HG03280 (cell line): ENCODE measurements around the gene TMEM38B.
A peak's percentile ranks its signal among the peaks of the same experiment; 100 is the strongest.

Source experiments
- ATAC-seq: cut with Tn5 transposase; IDR thresholded peaks from one replicate; pipeline ENCODE4 v1.9.1; 2021; ENCODE audit warnings: mild to moderate bottlenecking, moderate library complexity; ENCODE audit not compliant: unreplicated experiment

TMEM38B gene, protein sequence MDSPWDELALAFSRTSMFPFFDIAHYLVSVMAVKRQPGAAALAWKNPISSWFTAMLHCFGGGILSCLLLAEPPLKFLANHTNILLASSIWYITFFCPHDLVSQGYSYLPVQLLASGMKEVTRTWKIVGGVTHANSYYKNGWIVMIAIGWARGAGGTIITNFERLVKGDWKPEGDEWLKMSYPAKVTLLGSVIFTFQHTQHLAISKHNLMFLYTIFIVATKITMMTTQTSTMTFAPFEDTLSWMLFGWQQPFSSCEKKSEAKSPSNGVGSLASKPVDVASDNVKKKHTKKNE

DNA sequence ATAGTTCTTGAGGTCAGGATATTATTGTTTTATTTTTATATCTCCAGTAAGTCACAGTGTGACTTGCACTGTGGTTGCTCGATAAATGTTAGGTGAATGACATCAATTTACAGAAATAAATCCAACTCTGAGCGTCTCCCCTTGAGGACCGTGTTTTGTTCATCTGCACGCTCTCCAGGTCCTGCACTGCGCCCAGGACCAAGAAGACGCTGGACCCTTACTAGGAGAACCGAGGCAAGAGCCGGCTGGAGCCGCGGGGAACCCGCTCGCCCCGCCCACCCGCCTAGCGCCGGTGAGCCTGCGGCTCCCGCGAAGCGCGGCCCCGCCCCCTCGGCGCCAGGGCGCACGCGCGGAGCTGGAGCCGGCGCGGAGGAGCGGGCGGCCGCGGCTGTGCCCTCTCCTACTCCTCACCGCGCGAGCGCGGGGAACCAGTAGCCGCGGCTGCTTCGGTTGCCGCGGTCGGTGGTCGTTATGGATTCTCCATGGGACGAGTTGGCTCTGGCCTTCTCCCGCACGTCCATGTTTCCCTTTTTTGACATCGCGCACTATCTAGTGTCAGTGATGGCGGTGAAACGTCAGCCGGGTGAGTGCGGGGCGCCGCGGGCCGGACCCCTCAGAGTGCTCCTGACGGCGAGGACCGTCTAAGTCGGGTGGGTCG lies at the start of gene TMEM38B:
TSS of gene TMEM38B (plus strand) at position 352 of the 658 bp plus-strand sequence. CDS start at position 472, 120 bp downstream.
- ATAC-seq: peak; percentile 75

DNA sequence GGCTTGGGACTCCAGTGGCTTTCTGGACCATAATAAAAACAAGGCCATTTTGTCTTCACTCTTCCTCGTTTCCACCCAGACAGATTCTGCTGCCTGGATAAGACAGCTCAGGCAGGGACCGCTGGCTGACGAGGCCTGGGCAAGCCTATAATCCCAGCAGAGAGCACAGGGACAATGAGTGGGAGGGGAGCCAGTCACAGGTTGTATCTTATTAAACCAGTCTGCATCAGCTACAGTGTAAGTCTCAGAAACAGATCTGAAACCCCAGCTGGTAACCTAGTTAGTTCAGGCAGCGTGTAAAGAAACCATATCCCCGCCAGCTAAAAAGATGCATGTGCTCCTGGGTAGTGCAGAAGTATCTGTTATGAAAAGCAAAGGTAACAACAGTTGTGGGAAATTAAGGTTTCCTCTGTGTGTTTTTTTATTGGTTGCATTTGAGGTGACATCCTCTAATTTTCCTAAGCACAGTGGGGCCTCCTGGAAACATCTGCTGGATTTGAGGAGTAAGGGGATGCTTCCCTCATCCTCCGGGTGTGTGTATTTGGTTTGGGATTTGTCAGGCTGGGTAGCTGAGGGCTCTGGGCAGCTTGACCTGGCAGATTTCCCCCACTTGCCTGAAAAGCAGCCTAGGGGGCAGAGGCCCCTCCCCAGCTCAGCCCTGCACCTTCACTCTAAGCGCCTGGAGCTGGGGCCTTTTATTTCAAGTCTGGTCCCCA lies 47.3 kb upstream of the TMEM38B start:
- ATAC-seq: no peak

DNA sequence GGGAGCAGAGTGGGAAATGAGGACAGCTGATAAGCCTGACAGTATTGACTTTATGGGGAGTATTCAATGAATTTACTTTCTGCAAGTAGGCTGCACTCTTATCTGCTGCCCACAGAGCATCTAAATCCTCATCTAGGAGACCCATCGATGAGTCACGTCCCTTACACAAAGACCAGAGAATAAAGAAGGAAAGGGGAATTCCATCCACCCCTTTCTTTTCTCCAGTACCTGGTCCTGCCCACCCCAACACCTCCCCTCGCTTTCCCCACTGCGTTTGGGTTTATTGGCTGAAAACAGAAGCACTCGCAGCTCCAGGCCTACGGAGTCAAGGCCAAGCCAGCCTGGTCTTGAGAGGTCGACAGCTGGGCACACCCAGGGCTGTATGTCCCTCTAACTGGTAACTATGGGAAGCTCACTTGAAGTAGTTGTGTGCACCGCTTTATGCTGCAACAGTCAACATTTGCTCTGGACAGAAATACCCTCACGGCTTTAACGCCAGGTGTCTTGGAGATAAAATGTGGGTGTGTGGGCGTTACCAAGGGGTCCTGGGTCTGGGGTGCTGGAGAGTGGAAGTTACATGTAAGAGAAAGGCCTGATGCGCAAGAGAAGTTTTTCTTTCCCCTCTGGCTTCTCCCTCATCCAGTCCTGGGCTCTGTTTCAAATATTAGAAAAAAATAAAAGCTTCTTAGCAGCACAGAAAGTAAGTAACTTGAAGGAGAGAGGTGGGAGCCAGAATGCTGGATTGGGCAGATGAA lies 46.6 kb upstream of the TMEM38B start:
- no peak for ATAC-seq

DNA sequence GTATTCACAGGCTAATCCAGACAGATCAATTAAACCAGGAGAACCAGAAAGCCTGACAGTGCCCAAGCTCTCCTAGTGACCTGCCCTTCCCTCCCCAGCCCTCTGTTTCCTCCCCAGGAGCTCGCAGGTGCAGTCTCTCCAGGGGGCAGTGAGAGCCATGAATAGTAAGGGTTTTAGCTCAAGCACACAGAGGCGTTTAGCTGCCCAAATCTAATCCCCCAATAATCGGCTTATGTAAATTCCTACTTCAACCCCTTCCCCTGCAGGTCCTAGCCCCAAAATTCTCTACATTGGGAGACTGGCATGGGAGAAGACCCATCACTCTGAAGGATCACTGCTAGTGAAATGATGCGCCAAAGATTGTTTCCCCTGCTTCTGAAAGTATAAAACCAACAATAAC lies 42.5 kb upstream of the TMEM38B start:
- no peak for ATAC-seq

DNA sequence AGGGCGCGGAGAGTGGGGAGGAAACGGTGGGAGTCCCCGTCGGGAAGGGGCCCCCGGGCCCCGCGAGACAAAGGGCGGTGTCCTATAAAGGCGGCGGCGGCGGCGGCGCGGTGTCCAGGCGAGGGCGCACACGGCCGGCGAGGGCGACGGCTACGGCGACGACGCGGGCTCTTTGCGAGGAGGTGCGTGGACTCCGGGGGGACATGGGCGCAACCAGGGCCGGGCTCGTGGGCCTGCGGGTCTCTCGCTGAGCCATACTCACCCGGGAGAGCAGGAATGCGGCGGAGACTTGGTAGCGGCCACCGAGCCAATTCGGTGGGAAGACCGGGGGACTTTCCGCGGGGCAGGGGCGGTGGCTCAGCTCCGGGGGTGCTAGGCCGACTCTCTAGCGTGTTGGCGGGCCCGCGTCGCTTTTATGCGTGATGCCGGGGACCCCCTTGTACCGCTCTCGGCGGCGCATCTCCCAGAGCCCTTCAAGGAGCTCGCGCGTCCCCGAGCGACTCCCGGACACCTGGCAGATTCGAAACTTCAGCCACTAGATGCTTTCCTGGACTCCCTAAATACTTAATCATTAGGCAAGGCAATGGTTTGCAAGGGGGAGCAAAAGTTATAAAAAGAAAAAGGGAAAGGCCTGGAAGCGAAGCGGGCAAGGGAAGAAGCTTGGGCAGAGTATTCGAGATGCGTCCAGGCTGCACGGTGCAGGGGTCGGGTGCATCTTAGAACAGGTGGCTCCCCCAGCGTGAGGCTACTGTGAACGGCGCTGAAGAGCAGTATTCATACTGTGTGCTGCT lies 38.0 kb upstream of the TMEM38B start:
- peak; percentile 52 for ATAC-seq

DNA sequence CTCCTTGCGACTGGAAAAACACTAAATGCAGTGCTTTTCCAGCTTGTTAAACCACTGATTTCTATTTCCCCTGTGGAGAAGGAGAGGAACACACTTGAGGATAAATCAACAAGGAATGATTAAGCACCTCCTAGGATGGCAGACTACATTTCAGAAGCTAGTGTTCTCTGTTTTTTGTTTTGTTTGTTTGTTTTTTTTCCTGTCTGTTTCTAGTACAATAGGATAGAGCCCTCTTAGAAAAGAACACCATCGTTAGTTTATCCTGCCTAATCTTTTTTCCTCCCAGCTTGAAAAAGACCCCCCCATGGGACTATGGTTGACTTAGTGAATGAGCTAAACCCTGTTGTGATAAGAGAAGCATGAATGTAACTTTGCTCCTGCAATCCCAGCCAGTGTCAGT lies 36.0 kb upstream of the TMEM38B start:
- ATAC-seq: no peak

DNA sequence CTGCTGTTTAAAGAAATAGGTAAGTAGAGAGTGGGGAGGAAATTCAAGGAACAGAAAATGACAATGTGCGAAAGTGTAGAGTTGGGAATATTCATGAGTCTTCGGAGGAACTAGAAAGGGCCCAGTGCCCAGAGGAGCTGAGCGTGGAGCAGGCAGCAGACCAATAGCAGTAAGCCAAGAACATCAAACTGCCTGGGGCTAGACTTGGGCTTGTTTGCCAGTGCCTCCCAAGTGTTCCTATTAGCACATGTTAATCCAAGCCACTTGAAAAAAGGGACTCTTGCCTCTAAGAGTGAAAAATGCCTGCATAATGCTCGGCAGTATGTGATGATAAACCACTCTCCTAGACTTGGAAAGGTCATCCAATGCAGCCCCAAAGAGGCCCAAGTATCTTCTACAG lies 33.3 kb upstream of the TMEM38B start:
- no peak for ATAC-seq

DNA sequence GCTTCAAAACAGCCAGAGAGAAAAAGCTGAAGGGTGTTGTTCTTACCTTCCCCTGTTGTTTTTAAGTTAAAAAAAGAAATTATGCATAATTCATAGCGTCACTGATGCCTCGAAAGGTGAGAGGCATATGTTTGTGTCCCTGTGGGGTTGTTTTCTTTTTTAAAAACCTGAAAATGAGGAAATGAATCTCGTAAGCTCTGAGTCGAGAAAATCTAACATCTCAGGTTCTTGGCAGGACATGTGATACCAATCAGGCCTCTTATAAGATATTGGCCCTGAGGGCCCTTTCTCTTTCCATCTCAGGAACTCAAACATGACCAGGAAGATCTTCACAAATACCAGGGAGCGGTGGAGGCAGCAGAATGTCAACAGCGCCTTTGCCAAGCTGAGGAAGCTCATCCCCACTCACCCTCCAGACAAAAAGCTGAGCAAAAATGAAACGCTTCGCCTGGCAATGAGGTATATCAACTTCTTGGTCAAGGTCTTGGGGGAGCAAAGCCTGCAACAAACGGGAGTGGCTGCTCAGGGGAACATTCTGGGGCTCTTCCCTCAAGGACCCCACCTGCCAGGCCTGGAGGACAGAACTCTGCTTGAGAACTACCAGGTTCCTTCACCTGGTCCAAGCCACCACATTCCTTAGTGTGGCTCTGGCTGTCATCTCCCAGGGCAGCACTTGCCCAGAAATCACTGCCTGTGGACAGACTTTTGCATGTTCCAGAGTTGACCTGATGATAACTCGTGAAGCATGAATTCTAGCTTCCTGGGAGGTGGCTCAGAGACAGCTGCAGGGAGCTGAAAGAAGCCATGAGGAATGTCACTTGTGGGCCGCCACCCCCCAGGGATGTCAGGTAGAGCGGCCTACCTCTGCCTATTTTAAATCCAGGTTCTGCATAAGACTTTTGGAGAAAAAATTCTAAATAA lies 31.9 kb upstream of the TMEM38B start, which contains the start of gene TAL2:
TSS of gene TAL2 (plus strand) at position 274 of the 921 bp plus-strand sequence. CDS start at position 314, 40 bp downstream.
- peak; percentile 87 for ATAC-seq

DNA sequence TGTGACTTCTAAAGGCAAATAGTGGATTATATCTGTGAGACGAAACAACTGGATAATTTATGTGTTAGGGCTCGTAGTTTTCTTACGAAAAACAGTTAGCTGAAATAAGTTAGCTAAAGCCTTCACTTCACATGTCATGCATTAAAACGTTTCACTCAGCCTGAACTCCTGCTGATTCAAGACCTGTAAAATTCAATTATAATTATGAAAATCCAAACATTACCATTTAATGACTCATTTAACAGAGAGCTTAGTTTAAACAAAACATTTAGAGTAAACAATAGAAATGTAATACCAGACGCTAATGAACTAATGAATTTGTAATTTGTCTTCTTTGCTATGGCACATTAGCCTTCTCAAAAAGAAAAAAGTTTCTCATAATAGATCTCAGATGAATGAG lies 30.4 kb upstream of the TMEM38B start:
- no peak for ATAC-seq

DNA sequence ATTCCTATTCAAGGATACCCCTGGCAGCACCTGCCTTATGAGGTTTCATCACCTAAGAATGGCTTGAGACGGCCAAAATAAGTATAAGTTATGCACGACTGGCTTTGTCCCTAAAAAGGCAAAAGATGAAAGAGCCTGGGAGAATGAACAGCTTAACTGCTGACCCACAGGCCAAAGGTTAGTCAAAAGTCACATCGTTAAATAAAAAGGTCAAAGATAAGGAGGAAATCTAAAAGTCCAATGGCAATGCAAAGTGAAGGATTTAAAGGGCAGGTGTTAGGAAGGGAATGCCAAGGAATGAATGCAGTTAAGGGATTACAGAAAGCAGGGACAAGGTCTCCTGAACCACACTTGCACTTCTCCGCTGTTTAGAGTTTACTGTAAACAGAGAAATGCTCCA lies 26.5 kb upstream of the TMEM38B start:
- ATAC-seq: no peak

DNA sequence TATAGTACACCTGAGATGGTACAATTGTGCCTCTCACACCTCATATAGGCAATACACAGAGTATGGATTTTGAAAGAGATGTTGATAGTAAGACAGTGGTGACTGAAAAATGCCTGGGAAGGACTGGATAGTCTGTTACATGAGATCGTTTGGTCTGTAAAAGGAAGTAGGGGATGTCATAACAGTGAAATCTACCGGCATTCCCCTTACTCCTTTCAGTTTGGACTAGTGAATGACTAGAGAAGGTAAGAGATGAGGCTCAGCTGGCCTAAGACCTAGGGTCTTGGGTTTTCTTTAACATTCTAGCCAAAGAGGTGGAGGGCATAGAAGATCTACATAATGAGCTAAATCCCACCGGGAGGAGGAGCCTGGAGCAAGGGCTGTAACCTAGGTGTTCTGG lies 24.0 kb upstream of the TMEM38B start:
- no peak for ATAC-seq

DNA sequence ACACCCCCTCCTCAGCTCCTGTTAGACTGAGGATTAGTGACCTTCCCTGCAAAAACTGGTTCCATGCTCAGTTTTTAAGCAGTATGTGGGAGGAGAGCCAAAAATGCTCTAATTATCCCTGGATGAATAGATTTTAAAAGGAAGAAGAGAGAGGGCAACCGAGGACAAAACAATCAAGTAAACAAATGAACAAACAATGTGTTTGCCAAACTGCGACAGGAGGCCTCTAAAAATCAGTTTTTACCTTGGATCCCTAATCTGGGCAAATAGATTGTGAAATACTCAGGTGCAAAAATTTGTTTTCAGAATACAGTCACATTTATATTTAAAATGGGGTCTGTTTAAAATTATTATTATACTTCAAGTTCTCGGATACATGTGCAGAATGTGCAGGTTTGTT lies 23.6 kb upstream of the TMEM38B start:
- ATAC-seq: no peak

DNA sequence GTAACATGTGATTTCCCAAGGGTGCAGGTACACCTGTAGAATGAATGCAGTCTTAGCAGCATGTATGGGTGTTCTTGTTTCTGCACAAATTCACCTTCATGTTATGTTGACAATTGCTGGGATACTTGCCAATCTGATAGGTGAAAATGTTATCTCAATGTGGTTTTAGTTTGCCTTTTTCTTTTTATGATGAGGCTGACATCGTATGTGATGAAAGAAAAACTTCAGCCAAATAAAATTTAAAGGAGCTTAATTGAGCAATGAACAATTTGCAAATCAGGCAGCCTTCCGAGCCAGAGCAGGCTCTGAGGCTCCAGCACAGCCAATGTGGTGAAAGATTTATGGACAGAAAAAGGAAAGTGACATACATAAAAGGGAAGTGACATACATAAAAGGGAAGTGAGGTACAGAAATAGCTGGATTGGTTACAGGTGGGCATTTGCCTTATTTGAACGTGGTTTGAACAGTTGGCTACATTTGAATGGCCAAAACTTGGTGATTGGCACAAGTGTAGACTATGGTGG lies 21.6 kb upstream of the TMEM38B start:
- ATAC-seq: no peak

DNA sequence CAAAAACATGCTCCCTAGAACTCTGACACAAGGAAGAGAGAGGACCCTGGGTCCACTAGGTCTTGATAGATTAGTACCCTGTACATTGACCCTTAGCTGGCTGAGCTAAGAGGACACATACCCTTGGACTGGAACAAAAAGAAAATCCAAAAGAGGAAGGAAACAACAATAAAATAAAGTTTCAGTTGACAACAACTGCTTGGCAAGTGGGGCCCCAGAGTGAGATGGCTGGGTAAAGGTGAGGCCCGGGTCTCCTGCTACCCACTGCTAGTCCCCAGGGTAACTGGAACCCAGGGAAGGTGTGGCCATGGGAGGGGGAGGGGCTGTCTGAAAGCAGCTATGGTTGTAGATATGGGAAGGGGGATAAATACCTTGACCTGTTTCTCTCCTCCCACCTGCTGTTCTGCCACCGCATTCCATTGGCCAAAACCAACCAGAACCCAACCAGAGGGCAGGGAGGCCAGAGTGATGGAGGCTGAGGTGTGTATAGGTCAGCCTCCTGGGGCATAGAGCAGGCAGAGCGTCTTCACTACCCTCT lies 20.4 kb upstream of the TMEM38B start:
- ATAC-seq: no peak

DNA sequence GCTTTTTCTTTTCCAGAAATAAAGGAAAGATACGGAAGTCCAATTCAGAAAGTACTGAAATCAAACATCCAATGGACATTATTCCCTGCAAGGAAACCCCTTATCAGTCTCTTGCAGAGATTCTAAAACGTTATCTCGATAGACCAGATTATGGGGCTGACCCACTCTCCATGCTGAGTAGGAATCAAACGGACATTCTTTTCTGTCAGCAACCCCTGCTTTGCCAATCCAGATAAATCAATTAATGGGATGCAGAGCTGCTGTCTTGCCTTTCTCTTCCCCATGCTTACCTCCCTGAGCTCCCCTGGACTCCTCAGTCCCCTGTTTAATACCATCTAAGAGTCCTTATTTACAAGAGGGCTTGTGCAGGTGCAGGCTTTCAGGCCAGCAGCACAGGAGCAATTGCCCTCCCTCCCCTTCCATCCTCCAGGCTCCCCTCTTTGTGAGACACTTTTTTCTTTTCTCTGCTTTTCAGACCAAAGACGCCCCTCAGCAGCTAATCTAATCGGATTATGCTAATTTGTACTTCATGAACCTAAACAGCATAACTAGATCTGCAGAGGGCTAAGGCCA lies 17.9 kb upstream of the TMEM38B start:
- no peak for ATAC-seq

DNA sequence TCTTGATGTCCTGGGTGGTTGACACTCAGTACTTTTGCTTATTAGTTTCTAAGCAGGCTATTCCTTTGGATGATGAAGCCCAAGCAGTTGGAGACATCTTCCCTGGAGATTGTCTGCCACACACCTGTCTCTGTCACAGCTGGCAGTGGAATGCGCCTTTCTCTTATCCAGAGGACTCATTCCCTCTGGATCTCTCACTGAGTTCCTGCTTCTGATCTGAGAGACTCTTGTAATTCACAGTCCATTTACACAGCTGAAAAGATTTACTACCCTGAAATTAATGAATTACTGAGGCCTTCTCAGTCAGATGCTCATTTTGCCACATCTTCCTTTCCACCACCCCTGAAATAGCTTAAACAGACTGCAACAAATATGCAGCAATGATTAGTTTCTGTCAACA lies 16.2 kb upstream of the TMEM38B start:
- ATAC-seq: no peak

DNA sequence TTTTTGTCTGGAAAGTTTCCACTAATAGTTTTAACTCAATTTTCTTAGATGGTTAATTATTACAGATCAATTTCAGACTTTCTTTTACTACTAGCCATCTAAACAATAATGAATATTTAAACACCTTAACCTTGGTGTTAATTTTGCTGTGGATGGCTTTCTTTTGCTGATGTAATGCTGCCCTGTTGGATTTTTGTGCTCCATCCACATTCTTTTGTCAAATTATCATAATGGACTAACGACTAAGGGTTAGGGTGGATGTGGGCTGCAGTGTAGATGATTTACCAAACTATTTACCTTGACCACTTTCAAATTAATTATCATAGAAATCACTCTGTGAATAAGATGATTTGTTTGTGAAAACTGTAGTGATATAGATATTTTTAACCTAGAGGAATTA lies 15.6 kb upstream of the TMEM38B start:
- ATAC-seq: no peak

DNA sequence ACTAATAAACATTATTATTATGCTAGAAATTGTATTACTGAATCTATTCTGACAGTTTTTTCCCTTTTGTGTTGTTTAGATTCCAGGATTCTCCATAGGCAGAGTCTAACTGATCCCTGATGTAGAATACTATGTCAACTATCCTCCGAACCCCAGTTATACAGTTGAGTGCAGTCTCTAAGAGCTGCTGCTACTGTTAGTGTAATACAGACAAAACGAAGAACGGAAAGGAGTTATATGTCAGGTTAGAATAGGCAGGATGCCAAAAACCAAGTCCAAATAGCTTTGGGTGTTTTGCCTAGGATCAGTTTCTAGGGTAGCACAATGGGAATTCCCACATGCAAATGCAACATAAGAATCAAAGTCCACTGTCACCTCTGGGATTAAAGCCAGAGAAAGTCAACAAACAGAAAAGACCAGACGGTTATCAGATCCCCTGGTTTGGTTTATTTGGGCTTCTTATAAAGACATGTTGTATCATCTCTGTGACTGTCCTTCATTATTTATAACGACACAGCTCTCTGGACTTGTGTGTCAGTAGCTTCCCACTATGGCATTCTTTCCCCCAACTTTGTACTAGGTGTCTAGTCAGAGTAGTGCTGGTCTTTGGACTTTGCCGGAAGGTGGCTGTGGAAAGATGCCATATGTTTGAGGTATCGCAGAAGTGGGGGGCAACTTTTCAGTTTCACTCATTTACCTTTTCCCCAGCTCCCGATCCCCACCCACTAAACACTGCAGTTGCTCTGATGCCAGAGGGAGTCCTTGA lies 14.9 kb upstream of the TMEM38B start:
- ATAC-seq: no peak
